ENCODE data around the gene NAA50.

The NAA50 gene

DNA sequence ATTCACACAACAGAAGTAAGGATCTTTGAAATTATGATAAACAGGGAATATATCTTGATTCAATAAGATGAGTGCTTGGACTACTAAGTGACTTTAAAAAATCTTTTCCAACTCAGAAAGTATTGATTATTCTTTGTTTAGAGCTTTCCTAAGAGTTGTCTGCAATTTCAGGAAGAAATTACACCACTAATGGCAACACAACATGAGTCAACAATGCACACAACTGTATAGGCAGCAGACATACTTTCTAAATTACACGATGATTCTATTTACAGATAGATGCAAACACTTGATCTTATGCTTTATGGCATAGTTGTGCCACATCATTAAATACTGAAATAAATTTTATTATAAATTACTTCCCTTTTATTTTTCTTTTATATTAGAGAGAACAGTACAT is 4.4 kb downstream of the NAA50 start:
- DNase-seq = no peak

DNA sequence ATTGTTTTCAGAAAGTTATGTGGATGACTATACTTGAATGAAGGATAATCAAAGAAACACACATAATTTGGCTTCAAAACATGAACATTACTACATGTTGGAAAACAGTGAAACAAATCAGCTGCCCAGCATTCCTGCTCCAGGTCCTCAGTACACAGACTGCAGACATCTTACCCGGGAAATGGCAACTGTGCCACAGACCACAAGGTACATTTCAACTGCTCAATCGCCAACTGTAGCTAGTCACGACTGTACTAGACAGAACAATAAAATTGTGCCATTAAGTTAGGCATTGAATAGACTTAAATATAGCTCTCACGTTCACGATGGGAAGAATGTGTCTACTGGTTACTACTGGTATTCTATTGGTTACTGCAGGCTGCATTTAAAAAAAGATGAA is 5.0 kb downstream of the NAA50 start:
- no peak for DNase-seq

DNA sequence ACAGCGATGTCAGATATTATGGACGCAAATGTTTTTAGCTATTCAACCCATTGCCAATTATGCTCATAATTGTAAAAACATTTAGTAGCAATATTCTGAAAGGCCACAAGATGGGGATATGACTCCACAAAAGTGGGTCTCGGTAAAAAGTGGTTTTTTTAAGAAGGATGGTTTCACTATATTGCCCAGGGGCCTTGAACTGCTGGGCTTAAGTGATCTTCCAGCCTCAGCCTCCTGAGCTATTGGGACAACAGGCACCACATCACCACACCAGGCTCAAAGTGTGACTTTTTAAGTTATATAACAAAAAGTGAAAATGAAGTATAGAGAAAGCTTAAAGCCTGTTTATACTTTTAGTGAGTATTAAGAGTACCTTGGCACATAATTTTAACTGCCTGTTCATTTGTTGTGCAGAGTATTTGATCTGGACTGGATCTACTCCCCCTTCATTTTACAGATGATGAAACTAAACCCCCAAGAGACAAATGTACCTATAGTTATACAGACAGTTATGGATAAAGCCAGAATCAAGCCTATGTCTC is 9.4 kb downstream of the NAA50 start:
- DNase-seq = no peak

DNA sequence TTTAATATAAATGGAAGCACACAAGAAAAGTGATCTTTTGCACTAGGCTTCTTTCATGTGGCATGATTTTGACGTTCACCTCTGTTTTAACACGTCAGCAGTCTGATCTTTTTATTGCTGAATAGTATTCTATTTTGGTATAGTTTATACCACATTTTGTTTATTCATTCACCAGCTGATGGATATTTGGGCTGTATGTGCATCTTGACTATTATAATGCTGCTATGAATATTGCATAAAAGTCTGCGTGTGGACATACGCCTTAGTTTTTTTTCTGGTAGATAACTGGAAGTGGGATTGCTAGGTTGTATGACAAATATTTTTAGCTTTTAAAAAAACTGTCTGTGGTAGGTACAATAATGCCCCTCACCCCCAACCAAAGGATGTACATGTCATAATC is 14.4 kb downstream of the NAA50 start:
- no peak for DNase-seq

DNA sequence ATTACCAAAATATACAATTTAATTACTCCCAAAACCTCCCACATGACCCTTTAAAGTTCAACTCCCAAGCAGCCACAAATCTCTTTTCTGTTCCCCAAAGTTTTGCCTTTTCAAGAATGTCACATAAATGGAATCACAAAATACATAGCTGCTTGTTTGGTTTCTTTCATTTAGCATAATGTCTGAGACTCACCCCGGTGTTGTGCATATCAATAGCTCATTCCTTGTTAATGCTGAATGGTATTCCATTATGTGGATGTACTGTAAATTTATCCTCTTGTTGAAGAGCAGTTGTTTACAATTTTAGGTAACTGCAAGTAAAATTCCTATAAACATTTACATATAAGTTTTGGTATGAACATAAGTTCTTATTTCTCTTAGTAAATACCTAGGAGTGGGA is 15.5 kb downstream of the NAA50 start:
- DNase-seq = no peak

DNA sequence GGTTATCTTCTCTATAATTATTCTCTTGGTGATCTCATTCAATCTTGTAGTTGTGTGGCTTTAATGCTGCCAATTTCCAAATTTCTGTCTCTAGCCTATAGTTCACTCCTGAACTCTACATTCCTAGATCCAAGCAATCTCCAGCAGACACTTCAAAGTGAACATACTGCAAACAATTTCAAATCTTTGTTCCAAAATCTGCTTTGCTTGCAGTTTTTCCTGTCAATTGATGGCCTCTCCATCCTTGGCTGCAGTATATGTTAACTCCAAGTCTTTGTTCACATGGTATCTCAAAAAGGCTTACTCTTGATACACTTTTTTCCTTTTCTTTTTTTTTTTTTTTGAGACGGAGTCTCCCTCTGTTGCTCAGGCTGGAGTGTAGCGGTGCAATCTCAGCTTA is 17.4 kb downstream of the NAA50 start:
- no peak for DNase-seq

DNA sequence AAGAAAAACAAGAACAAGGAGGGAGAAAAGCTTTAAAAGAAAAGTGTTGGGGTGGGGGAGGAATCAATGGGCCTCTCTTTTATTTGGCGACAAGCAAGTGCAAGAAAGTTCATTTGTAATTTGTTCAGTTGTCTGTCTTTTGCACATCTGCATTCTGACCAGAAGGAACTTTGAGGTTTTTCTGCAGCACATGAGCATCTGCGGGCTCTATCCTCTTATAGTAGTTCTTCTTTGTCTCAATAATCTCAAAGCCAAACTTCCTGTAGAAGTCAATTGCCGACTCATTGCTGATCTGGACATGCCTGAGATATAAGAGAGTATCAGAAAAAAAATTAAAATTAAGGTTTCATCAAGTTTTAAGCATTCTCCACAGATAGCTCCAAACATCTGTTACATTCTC is 24.4 kb downstream of the NAA50 start:
- no peak for DNase-seq

DNA sequence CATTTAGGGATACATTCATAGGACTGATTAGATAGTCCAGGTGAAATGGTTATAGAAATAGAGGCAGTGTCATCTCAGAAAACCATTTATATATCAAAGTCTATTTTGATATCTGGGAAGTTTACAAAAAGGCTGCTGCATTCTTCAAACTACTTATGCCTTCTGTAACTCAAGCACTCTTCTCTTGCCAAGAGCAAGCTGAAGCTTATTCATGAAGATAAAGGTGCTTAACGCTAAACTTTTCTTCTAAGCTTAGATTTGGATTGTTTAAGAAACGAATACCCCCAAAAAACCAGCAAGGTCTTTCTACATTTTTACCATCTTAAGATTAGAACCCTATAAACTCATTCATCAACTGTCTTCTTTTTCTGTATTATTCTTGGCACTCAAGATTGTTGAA is 26.3 kb downstream of the NAA50 start:
- DNase-seq = no peak

DNA sequence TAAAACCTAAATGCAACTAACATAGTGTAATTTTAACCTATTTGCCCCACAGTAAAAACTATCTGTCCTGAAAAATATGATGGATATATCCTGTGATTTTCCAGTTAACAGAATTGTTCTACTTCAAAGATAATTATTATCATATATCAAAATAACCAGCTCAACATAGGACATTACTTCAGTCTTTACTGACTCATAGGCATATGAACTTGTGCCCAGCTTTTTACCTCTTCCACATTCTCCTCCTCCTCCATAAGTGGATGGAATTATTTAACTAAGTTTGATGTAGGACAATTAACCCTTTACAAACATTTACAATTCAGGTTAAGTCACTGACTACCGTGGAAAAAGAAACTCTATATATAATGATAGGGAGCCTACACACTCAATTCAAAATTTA is 26.8 kb downstream of the NAA50 start:
- no peak for DNase-seq

DNA sequence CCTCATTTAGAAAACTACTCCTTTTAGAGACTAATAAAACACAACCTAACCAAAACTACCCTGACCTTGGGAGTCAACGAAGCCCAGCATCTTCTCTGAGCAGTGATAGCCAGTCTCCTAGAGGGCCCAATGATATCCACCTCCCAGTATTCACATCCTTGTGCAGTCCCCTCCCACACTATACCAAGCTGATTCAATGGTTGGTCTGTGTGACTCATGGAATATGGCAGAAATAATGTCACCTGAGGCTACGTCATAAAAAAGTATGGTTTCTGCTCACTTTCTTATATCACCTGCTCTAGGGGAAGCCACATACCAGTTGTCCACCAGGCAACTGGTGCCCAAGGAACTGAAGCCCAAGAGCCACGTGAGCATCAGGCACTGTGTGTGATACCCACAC is 28.2 kb downstream of the NAA50 start:
- no peak for DNase-seq

DNA sequence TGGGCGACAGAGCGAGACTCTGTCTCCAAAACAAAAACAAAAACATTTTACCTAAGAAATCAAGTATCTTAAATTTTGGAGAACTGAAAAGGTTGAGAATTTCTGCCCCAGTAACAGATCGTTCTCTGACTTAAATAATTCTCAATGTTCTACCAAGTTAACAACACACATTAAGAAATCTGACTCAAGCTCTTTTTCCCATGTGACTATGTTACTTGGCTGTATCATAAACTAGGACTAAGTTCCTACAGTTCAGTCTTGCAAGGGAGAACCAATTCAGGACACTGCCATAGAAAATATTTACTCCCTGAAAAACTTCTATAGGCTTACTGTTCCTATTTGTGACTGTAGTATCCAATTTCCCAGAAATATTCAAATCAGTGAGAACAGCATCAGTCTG is 28.7 kb downstream of the NAA50 start:
- no peak for DNase-seq

DNA sequence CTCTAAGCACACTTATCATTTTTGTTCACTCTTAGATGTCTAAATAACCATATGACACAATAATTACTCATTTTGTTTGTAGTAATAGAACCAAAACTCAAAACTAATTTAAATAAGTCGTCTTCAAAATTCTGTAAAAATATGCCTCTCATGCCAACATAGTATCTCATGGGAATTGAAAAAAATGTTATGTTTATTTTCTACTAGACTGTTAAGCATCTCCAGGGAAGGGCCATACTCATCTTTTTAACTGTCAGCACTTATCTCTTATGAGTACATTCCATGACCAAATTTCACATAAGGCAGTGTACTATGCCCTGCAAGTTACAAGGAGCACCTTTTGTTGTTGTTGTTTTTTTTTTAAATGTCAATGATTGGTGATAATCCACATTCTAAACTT is 31.3 kb downstream of the NAA50 start:
- DNase-seq = no peak

DNA sequence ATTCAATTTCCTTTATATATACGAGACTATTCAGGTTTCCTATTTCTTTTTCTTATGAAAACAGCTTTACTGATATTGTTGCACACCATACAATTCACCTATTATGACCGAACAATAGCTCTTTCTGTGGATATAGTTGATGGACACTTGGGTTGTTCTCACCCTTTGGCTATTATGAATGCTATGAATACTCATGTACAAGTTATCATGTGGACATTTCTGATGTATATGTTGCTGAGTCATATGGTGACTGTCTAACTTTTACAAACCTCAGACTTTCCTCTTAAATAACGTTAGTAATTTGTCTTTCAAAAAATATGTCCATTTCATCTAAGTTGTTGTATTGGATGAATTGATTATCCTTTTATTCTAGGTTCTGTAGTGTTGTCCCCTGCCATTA is 33.9 kb downstream of the NAA50 start:
- no peak for DNase-seq

DNA sequence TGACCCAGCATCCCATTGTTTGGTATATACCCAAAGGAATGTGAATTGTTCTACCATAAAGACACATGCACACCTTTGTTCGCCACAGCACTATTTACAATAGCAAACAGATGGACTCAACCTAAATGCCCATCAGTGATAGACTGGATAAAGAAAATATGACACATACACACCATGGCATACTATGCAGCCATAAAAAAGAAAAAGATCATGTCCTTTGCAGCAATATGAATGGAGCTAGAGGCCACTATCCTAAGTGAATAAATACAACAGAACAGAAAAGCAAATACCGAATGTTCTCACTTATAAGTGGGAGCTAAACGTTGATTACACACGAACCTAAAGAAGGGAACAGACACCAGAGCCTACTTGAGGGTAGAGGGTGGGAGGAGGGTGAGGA is 38.2 kb downstream of the NAA50 start:
- DNase-seq = no peak

DNA sequence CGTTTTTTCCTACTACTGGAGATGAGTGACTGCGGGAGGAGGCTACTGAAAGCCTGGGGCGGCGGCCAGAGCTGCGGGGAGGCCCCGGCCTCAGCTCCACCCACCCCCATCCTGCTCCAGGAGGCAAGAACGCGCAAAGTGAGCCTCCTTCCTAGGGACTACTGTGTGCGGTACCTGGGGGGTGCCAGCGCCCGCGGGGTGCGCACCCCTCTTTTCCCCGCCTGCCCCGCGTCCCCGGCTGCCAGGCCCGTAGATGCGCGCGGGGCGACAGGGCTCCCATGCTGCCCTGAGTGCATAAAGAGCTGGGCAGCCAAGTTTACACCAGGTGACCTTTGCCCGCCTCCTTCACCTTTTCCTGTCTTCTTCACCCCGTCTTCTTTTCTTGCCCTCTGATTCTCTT is 47.1 kb downstream of the NAA50 start:
- DNase-seq = no peak

DNA sequence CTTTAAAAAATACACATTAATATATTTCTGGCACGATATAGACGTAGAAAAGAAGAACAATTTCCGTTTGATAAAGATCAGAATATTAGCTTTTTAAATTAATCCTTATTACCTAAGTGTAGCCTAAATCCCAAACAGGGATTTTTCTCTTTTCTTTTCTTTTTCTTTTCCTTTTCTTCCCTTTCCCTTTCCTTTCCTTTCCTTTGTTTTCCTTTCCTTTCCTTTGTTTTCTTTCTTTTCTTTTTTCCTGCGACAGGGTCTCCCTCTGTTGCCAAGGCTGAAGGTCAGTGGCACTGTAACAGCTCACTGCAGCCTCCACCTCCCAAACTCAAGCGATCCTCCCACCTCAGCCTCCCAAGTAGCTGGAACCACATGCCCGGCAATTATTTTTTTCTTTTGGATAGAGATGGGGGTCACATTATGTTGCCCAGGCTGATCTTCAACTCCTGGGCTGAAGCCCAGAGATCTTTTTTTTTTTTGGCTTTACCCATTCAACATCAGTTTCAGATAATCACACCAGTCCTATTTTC is 47.8 kb downstream of the NAA50 start:
- no peak for DNase-seq

DNA sequence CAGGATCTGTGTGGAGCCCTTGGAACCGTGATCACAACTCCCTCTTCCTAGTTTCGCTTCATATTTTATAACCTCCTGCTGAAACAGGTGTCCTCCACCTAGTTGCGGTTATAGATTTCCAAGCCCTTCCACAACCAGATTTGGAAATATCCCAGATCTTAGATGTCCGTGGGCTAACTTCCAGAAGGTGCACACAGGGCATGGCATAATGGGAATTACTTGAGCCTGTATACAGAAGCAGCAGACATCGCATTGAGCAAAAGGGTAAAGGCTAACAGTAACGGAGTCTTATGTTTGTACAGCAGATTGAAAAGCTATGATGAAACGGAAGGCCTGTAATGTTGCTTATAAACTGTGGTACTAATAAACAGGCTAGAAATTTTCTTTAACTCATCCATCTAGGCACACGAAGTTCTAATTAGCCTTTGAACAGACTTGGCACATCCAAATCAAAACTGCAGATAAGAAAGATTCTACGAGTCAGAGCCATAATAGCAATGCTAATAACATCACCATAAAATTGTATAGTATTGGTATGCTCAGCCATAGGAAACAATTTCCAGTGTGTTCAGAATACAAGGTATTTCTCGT is 48.5 kb downstream of the NAA50 start:
- no peak for DNase-seq

DNA sequence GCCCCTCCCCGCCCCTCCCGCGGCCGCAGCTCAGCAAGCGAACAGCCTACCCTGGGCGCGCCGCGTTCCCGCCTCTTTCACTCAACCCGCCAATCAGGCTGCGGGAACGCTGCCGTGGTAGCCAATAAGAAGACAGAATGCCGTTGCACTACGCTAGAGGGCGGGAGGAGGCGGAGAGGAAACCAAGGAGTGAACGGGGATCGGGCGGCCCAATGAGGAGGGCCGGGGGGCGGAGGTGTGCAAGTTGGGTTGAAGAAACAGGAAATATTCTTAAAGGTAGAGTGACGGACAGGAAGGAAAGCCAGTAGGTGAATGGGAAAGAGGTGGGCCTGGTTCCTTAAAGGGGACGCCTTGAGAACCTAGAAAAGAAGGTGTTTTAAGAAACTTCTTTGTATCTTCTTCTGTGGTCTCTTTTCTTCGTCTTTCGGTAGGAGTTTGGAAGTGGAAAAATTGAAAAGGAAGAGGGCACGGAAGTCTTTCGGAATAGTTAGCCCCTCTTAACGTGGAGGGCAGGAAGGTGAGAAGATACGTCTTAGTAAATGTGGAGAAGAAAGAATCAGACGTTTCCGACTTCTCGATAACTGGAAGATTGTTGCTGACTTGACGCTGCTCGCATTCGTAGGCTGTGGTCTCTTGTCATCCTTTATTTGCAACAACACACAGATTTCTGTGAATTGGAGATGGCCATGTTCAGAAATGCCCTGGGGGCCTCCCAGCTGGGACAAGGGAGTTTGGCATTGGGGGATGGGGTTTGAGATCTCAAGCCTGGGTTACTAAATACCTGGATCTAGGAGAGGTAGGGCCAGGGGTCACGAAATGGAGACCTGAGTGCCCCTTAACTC is 49.2 kb downstream of the NAA50 start:
- peak; percentile 96 for DNase-seq

DNA sequence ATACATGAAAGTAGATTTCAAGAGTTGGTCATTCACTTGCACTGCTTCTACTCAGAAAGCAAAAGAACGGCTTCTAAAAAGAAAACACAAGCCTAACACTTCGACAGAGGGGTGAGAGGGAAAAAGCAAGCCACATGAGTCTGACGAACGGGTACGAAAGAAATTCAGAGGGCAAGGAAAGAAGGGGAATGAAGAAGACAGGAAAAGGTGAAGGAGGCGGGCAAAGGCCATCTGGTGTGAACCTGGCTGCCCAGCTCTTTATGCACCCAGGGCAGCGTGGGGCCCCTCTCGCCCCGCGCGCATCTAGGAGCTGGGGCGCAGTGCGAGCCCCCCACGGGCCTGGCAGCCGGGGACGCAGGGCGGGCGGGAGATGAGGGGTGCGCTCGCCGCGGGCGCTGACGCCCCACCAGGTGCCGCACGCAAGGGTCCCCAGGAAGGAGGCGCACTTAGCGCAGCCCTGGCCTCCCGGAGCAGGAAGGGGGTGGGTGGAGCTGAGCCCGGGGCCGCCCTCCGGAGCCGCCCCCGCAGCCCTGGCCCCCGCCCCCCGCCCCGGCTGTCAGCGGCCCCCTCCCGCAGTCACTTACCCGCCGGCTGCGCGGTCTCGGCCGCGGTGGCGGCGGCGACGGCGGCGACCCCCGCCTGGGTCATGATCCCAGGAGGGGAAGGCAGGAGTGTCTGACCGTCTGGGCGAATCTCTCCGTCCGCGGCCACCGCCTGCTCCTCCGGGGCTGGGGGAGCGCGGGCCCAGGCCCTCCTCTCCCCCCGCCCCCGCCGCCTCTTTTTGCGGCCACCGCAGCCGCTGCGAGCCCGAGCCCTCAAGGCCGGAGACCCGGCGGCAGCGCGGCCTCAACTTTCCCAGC is 50.0 kb downstream of the NAA50 start, which contains the start of gene USF3:
Gene USF3 (minus strand): TSS at position 857 of the 860 bp plus-strand sequence. CDS start 21,764 bp downstream, outside the sequence.
- DNase-seq = no peak

DNA sequence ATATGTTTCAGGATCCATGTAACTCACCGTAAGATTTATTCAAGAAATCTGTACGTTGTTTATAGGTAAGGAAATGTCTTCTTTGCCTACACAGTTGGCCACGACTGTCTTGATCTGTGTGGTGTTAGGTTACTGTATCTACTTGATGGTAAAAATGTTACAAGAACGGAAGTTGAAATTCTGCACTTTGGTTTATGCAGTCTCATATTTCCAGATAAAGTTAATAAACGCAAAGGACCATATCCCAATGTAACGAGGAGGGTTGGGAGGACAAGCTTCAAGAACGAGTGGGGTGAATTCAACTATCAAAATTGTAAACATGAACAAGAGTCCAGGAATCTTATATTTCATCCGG is 50.6 kb downstream of the NAA50 start:
- DNase-seq = no peak

DNA sequence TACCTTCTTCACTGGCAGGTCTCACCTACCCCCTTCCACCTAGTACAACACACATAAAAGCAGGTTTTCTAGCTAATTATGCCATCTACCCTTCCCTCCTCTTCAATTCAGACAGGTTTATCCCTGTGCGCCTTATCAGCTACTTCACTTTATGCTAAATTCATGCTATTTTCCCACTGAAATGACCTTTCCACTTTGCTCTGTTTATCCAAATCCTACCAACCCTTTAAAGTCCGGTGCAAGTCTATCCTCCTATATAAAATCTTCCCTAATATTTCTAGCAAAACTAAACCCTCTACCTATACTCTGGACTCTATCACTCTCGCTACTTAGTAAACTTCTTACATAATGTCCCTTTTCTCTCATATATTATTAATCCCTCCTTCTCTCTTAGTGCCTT is 55.6 kb downstream of the NAA50 start:
- no peak for DNase-seq

DNA sequence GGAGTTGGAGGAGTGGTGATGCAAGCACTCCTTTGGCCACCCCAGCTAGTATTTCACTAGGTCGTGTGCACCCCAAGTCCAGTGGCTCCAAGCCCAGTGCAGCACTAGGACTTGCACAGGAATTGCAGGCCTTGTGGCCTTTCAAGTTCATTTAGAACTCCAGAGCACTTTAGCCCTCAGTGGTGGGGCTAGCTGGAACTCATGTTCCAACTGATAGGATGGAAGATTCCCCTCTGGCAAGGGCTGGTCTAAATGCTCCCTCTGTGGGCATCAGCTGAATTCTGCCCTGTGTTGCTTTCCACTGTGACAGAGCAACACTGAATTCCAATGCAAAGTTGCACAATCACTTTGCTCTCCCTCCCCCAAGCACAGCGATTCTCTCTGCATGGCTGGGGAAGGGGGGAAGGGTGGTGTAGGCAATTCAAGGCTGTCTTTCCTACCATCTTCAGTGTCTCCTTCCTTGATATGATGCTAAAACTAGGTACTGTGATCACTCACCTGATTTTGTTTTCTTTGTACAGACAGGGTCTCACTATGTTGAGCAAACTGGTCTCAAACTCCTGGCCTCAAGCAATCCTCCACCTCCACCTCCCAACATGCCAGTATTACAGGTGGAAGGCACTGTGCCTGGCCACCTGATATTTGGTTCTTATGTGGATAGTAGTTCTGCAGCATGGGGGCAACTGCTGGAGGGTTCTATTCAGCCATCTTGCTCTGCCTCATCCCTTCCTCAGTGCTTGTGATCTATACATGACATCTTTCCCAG is 59.9 kb downstream of the NAA50 start:
- no peak for DNase-seq

DNA sequence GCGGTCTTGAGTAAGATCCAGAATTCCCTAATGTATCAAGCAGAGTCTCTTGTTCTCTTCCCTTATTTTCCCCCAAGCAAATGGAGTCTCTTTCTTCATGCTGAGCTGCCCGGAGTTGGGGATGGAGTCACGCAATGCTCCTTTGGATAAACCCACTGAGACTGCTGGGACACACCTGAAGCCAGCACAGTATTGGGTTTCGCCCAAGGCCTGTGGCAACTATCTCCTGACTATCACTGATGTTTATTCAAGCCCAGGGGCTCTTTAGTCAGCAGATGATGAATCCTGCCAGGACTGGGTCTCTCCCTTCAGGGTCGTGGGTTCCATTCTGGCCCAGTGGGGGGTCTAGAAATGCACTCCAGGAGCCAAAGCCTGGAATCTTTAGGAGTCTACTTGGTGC is 60.9 kb downstream of the NAA50 start:
- DNase-seq = no peak
